Ramos (cell line): Measurements from ENCODE around the gene NEK2.

ENCODE experiments used
- in situ Hi-C: fragments of 300-500 bp; cut with MboI; formaldehyde crosslinking; loops from one replicate; pipeline ENCODE4 v1.14.3; 2022; ENCODE audit warnings: low sequenced_read_pairs; ENCODE audit not compliant: unreplicated experiment

The NEK2 gene

DNA sequence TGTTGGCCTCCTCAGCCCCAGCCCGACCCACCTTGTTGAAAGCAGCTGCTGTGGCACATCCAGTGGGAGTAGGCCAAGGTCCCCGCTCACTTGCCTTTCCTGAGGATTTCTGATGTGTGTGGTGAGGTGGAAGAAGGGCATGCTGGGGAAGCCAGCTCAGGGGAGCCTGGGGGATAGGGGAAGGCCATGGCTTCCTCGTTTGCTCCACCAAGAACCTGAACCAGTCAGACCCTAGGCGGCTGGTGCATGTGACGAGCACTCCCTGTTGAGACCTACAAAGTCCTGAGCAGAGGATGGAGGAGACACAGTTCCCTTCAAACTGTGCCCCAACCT is 58.5 kb downstream of the NEK2 start:
- in situ Hi-C loops = no loop called here

DNA sequence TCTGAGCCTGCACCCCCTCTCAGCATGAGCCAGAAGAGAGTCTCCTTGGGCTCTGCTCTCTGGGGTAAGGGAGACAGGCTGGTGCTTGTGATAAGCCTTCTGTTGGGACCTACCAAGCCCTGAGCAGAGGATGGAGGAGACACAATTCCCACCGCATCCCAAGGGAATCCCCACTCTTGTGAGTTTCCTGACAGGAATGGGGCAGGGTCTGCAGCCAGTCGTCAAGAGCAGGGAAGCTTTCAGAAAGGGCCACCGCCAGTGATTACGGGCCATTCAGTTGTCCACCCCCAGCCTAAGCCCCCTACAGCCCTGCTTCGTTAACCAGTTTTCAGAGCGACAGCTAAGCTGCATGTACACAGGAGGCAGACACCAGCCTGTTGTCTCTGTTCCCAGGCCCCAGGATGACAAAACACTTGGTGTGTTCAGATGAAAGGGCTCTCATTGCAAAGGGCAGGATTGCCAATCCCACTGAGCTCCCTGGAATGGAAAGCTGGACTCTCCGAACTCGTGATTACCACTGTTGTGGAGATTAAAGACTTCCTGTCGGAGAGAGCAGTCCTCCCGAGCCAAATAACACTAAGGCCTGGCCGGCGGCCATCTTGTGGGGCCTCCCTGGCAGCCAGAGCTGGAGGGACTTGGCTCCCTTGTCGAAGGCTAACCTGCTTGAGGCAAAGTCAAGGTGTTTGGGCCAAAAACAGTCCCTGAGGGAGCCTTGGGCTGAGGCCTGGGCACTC is 59.0 kb downstream of the NEK2 start:
- in situ Hi-C loops = no loop called here

DNA sequence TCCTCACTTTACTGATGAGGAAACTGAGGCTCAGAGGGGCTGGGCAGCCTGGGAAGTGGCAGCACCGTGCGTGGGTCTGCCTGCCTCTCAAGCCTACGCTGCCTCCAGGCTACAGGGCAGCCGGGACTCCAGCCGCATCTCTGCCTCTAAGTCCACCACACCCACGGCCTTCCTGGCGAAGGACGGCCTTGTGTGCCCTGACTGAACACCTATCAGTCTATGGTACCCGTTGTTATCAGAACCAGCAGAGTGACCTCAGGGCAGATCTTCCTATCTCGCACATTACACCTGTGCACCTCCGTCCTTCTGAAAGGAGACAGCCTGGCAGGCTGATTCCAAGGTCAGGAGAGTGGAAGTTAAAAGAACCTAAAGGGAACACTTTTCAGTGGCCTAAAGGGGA is 60.8 kb downstream of the NEK2 start:
- in situ Hi-C loops = no loop called here

DNA sequence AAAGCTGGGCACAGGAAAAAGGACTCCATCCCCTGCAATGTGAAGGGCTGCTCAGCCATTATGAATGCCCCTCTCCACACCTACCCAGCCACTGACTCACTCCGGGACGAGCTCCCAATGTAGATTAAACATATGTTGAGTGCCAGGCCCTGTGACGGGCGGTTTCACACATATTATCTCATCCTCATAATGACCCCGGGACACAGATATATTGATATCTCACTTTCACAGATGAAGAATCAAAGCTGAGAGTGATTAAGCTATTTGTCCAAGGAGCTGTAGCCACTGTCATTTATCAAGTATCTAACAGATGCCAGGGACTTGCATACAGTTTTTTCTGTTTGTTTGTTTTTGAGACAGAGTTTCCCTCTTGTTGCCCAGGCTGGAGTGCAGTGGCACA is 61.5 kb downstream of the NEK2 start:
- in situ Hi-C loops = no loop called here

DNA sequence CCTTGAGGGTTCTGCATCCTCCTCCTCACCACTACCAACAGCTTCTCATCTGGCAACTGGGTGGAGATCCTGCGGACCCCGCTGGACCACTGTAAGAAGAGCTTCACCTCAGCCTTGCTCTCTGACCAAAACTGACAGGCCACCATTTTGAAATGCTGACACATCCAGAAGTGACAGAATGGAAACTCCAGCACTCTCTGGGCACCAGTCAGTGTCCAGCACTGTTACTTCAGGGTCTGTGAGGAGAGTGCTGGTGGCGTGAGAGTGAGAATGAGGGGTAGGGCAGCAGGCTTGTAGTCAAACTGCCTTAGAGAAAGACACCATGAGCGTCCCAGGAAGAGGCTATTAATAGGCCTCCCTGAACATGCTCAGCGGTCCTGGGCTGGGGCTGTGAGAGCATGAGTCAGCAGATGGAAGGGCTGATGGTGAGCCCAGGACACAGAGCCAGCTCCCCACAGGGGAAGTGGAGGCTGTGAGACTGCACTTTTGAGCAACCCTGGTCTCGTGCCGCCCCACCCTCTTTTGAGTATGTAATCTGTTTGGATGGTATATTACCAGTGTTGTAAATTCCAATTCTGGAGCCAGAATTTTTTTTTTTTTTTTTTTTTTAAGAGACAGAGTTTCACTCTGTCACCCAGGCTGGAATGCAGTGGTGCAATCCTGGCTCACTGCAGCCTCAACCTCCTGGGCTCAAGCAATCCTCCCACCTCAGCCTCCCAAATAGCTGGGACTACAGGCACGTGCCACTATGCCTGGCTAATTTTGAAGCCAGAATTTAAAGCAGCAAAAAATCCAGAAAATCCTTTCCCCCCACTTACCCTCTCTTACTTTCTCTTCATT is 62.1 kb downstream of the NEK2 start:
- in situ Hi-C loops = no loop called here

DNA sequence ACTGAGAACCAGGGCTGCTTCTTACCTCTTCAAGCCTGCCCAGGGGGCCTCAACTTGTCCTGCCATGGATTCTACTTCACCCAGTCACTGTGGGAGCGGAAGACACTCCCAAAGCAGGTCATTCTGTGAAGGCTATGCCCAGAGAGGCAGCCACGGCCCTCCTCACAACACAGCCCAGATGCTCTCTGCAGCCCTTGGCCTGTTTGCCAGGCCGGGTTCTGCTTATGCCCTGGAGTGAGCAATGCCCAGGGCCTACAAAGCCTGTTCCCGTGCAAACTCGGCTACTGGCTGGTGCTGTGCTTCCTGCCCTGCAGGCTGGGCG is 62.7 kb downstream of the NEK2 start:
- in situ Hi-C loops = no loop called here
